GM12874 (cell line): ENCODE measurements around the gene SGSM2.

Experiments used
- CTCF ChIP-seq: IDR thresholded peaks from 2 replicates; pipeline ENCODE4 v1.5.1; 2011; ENCODE audit warnings: low read depth, mild to moderate bottlenecking, control low read depth, low read length, moderate library complexity; ENCODE audit not compliant: insufficient read depth

SGSM2 gene

GRCh38 chr17:2406903-2407790 lies 69.8 kb downstream of the SGSM2 start:
- TF ChIP-seq CTCF: no peak

- no peak for TF ChIP-seq CTCF
These were observed 73.7 kb downstream of the SGSM2 start for GRCh38 chr17:2410951-2411350.

GRCh38 chr17:2412561-2413021 lies 75.3 kb downstream of the SGSM2 start:
- TF ChIP-seq CTCF: no peak

- TF ChIP-seq CTCF: no peak
These were observed 77.3 kb downstream of the SGSM2 start for GRCh38 chr17:2414446-2415064.

- no peak for TF ChIP-seq CTCF
These were observed 77.8 kb downstream of the SGSM2 start for GRCh38 chr17:2415081-2415480.

GRCh38 chr17:2416010-2416734 lies 78.9 kb downstream of the SGSM2 start:
- peak; percentile 90 for TF ChIP-seq CTCF

- no peak for TF ChIP-seq CTCF
These were observed 81.3 kb downstream of the SGSM2 start for GRCh38 chr17:2418572-2418971.
